Measurements from ENCODE around the gene C12orf56.
"Not testable (repeated sequence)": the region's sequence is repeated elsewhere in the genome, so short reads cannot be mapped to it uniquely, and the experiment has no call there.

The C12orf56 gene

DNA sequence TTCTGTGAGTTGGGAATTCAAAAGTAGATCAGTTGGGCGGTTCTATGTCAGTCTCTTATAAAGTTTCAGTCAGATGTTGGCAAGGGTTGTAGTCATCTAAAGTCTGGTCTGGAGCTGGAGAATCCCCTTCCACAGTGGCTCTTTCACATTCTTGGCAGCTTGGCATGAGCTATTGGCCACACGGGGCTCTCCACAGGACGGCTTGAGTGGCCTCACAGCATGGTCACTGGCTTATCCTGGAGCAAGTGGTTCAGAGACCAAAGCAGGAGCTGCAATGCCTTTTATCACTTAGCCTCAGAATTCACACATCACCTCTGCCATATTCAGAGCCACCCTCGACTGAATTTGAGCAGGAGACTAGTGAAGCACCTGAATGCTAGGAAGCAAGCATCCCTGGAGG, 161.3 kb downstream of the C12orf56 start:
- DNase-seq, result no peak

DNA sequence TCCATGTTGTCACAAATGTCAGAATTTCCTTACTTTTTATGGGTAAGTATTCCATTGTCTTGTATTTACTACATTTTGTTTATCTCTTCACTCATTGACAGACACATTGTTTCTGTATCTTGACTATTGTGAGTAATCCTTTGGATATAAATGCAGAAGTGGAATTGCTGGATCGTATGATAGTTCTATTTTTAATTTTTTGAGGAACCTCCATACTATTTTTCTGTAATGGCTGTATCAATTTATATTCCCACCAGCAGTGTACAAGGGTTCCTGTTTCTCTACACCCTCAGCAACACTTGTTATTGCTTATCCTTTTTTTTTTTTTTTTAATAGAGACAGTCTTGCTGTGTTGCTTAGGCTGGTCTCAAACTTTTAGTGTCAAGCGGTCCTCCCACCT, 164.9 kb downstream of the C12orf56 start:
- DNase-seq, result no peak

DNA sequence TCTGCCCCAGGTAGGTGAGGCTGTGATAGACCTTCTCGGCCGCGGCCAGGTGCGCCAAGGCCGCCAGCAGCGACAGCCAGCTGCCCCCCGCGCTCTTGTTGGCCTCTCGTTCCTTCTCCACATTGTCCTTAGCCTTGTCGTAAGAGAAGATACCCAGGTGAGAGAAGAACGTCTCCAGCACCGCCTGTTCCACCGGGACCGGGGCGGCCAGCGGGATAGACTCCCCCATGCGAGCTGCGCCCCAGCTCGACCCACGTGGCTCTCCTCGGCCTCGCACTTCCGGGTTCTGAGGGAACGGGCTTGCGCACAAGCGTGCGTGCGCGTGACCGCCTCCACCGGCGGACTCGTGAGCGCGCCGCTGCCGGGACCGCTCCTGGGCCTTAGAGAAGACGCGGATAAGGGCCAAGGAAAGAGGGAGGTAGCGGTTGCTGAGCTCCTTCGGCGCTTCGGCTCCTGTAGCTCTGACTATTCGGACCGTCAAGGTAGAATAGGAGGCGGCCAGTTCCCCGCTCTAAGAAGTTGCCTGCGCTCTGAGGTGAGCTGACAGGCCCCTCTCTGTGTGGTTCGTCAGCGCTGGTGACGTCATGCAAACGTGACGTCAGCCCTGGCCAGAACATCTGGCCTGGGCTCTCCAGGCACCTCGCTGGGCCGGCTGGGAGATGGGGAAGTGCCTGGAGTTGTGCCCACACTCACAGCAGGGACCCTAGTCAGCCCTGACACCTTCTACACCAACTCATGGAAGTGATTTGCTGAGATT, 168.4 kb downstream of the C12orf56 start, which contains the start of gene KICS2:
Gene KICS2 (minus strand): TSS at position 288 of the 757 bp plus-strand sequence. CDS start 59 bp downstream, at position 229.
- DNase-seq, result peak; percentile 90 to 94

DNA sequence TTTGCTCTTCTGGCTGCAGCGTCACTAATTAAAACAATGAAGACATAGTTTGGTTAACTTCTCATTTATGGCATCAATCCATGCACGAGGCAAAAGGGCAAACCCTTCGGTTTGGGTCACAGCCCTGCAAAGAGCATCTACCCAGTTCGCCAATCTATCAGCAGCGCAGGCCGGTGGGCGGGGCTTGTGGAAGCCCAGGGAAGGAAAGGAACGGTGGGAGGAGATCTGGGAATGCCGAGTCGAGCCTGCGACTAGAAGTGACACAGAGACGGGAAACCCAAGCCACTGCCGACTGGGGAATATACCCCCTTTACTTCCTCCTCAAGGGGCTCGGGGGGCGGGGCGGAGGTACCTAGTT, 168.9 kb downstream of the C12orf56 start:
- DNase-seq, result peak; percentile 84 to 87

DNA sequence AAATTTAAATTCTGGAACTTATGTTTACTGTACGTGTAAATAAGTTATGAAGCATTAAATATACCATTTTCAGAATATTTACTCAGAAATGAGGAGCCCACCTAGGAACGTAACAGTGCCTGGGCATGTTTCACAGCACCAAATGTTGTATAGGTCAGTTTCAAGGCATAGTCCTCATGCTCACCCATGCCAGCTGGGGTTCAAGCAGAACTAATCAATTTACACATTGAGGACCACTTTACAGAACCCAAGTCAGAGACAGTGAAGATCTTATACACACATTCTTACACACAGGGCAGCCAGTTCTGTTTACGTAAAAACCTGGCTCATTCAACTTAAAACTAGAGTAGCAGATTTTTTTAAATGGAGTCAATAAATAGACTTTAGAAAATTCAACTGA, 170.5 kb downstream of the C12orf56 start:
- DNase-seq, result no peak

DNA sequence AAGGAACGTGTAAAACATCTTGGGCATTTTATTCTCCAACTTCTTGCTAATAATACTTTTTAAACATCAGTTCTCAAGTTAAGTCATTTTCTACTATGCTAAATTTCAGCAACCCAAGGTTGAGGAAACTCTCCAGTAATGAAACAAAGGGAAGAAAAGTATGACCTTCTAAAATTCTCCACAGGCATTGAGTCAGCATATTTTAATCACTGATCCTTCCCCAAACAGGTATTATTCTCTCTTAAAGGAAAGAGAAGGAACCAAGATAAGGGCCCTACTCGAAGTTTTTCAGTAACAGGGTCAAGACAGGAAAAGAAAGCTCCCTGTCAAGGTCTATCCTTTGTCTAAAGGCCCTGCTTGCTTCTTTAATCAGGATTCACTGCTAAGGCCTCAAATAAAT, 171.4 kb downstream of the C12orf56 start:
- DNase-seq, result no peak

DNA sequence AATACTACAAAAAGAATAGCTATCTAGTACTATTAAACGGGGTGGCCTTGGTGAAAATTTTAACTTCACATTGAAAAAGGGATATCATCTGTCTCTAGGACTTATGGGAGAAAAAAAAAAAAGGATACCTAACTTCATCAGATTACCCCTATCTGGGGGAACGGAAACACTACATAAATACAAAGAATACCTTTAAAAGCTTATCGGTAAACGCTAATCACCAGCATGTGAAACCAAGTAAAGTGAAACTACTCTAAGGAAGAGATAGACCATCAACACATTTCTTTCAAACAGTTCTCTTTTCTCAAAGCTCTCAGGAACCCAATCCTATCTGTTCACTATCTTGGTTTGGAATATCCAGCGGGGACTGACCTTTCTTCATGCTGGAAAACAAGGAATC, 172.0 kb downstream of the C12orf56 start:
- DNase-seq, result no peak

DNA sequence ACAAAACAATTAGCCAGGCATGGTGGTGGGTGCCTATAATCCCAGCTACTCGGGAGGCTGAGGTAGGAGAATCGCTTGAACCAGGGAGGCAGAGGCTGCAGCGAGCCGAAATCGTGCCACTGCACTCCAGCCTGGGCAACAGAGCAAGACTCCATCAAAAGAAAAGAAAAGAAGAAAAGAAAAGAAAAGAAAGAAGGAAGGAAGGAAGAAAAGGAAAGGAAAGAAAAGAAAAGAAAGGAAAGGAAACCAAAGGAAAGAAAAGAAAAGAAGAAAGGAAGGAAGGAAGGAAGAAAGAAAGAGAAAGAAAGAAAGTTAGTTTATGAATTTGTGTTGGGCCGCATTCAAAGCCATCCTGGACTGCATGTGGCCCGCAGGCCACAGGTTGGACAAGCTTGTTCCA, 172.9 kb downstream of the C12orf56 start:
- not testable (repeated sequence) for DNase-seq

DNA sequence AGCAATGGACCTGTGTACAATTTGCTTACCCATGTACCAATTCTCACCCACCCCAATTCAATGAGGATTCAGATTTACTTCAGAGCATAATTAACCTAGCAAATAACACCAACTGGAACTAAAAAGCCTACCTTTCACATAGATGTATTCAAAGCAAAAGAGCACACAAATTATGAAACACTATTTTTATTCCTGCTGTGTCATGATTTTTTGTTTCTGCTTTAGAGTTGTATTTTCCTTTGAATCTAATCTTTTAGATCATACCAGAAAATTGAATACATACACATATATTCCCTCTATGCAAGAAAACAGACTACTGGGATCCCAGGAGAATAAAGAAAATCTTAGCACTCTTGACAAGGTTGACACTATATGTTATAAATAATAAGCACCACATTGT, 174.3 kb downstream of the C12orf56 start:
- no peak for DNase-seq

All from NCI-H2081 (cell line).